Effector memory CD4-positive, alpha-beta T cell (primary cell): Measurements from ENCODE around the gene TMEM117.

Experiments
- DNase-seq, 3 donors: peaks; one replicate each; pipeline ENCODE4 v3.0.0-alpha.2; 2020
- H3K27ac ChIP-seq: 2 replicates; pipeline ENCODE4 v1.7.0; 2013; ENCODE audit warnings: mild to moderate bottlenecking, low read length, moderate library complexity; ENCODE audit not compliant: insufficient read depth, poor library complexity, severe bottlenecking
- H3K27me3 ChIP-seq: replicated peaks from 2 replicates; pipeline ENCODE4 v1.7.0; 2013; ENCODE audit warnings: mild to moderate bottlenecking, low read length; ENCODE audit not compliant: insufficient read depth, control insufficient read depth, poor library complexity, severe bottlenecking
- H3K36me3 ChIP-seq: 2 replicates; pipeline ENCODE4 v1.7.0; 2013; ENCODE audit warnings: mild to moderate bottlenecking, low read length, moderate library complexity; ENCODE audit not compliant: control insufficient read depth, insufficient read depth
- H3K4me1 ChIP-seq: 2 replicates; pipeline ENCODE4 v1.7.0; 2013; ENCODE audit warnings: low read length, mild to moderate bottlenecking; ENCODE audit not compliant: control insufficient read depth, insufficient read depth, poor library complexity, severe bottlenecking
- H3K4me3 ChIP-seq: 2 replicates; pipeline ENCODE4 v1.7.0; 2013; ENCODE audit warnings: low read length, low read depth, mild to moderate bottlenecking; ENCODE audit not compliant: insufficient read depth, poor library complexity, severe bottlenecking
- H3K9me3 ChIP-seq: 2 replicates; pipeline ENCODE4 v1.7.0; 2013; ENCODE audit warnings: mild to moderate bottlenecking, low read length, moderate library complexity; ENCODE audit not compliant: control insufficient read depth

TMEM117 gene

GRCh38 chr12:44285321-44285960, 449.6 kb downstream of the TMEM117 start:
- Histone ChIP-seq H3K9me3 (no peaks in the 10 kb centered on the region), H3K4me1 (no peaks in the 10 kb centered on the region), H3K27me3 (no peaks in the 10 kb centered on the region), H3K4me3 (no peak overlapping the region), H3K36me3 (no peaks in the 10 kb centered on the region), H3K27ac (no peak overlapping the region)
- DNase-seq = no peak

GRCh38 chr12:44286336-44286735, 450.5 kb downstream of the TMEM117 start:
- no peak for DNase-seq
- H3K4me1 ChIP-seq = no peaks in the 10 kb centered on the region
- no peaks in the 10 kb centered on the region for H3K27me3 ChIP-seq
- H3K27ac ChIP-seq = no peak overlapping the region
- H3K36me3 ChIP-seq = no peaks in the 10 kb centered on the region
- no peaks in the 10 kb centered on the region for H3K9me3 ChIP-seq
- H3K4me3 ChIP-seq = no peak overlapping the region

- no peak overlapping the region for H3K4me3 ChIP-seq
- no peak for DNase-seq
- no peaks in the 10 kb centered on the region for H3K4me1 ChIP-seq
- H3K27ac ChIP-seq = no peak overlapping the region
- no peaks in the 10 kb centered on the region for H3K9me3 ChIP-seq
- H3K36me3 ChIP-seq = no peaks in the 10 kb centered on the region
- no peaks in the 10 kb centered on the region for H3K27me3 ChIP-seq
Observed at GRCh38 chr12:44286821-44287505, 451.1 kb downstream of the TMEM117 start.

- Histone ChIP-seq H3K4me3 (no peak overlapping the region), H3K27ac (no peak overlapping the region), H3K4me1 (no peaks in the 10 kb centered on the region), H3K27me3 (no peaks in the 10 kb centered on the region), H3K36me3 (no peaks in the 10 kb centered on the region), H3K9me3 (no peaks in the 10 kb centered on the region)
- DNase-seq = no peak
Observed at GRCh38 chr12:44287545-44287944, 451.7 kb downstream of the TMEM117 start.

DNA sequence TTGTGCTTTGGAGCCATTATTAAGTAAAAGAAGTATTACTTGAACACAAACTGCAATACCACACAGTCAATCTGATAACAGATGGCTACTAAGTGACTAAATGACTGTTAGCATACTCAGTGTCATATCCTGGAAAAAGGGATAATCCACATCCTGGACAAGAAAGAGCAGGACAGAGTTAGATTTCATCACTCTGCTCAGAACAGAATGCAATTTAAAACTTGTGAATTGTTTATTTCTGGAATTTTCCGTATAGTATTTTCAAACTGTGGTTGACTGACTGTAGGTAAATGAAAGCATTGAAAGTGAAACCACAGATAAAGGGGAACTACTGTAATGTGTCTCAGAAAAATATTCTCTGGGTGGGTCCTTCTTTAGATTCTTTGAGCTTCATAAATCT, 458.8 kb downstream of the TMEM117 start:
- Histone ChIP-seq H3K9me3 (no peaks in the 10 kb centered on the region), H3K27me3 (no peaks in the 10 kb centered on the region), H3K4me3 (no peak overlapping the region), H3K27ac (no peak overlapping the region), H3K36me3 (no peaks in the 10 kb centered on the region), H3K4me1 (no peaks in the 10 kb centered on the region)
- DNase-seq = no peak

- H3K9me3 ChIP-seq = no peaks in the 10 kb centered on the region
- H3K27me3 ChIP-seq = no peaks in the 10 kb centered on the region
Observed at GRCh38 chr12:44295958-44296623, 460.2 kb downstream of the TMEM117 start.

GRCh38 chr12:44296624-44297197, 460.8 kb downstream of the TMEM117 start:
- H3K9me3 ChIP-seq = no peaks in the 10 kb centered on the region
- H3K27ac ChIP-seq = no peak overlapping the region
- H3K4me1 ChIP-seq = no peaks in the 10 kb centered on the region
- DNase-seq = no peak
- no peaks in the 10 kb centered on the region for H3K36me3 ChIP-seq
- H3K27me3 ChIP-seq = no peaks in the 10 kb centered on the region
- H3K4me3 ChIP-seq = no peak overlapping the region

More at GRCh38 chr12:44295958-44296623, 460.2 kb downstream of the TMEM117 start:
- no peak for DNase-seq
- no peak overlapping the region for H3K4me3 ChIP-seq
- H3K36me3 ChIP-seq = no peaks in the 10 kb centered on the region
- H3K27ac ChIP-seq = no peak overlapping the region
- H3K4me1 ChIP-seq = no peaks in the 10 kb centered on the region

- Histone ChIP-seq H3K4me3 (no peak overlapping the region), H3K9me3 (no peaks in the 10 kb centered on the region), H3K27ac (no peak overlapping the region), H3K36me3 (no peaks in the 10 kb centered on the region), H3K27me3 (no peaks in the 10 kb centered on the region), H3K4me1 (no peaks in the 10 kb centered on the region)
- DNase-seq = no peak
Observed at GRCh38 chr12:44299524-44299923, 463.6 kb downstream of the TMEM117 start.

DNA sequence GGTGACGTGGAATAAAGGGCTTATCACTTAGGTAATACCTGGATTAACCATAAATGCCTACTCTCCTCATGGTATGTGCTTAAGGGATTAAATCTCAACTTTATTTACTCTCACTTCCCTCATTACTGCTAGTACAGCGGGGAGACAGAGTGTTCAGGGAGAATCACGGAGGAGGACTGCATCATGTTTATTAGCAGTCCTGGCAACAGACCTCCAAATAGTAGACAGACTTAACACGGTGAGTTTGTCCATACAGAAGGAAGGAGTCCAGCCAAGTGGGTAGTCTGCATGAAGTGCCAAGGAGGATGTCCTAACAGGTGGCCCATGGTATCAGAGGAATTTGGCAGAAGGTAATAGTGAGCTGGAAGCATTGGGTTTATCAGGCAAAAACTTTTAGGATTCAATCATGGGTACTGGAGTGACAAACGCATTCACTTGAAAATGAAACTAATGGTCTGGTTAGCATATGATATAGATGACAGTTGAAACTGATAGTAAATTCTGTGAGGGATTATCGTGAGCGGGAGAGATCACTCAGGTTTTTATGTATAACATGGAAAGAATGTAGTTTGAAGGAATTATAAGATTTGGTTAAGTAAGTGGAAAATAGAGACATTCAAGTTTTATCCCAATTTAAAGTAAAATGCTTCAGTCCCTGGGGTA, 471.8 kb downstream of the TMEM117 start:
- Histone ChIP-seq H3K9me3 (no peaks in the 10 kb centered on the region), H3K4me3 (no peak overlapping the region), H3K36me3 (no peaks in the 10 kb centered on the region), H3K27me3 (no peaks in the 10 kb centered on the region), H3K27ac (no peak overlapping the region), H3K4me1 (no peaks in the 10 kb centered on the region)
- no peak for DNase-seq
